Trophoblast cell (in vitro differentiated cells and primary cell): Measurements from ENCODE around the gene ZBTB7C.

Source experiments
- DNase-seq, 2 donors: peaks; one replicate each; pipeline ENCODE4 v3.0.0-alpha.2; 2016
- H2AFZ ChIP-seq: 2 replicates; pipeline ENCODE4 v1.6.1; 2013; ENCODE audit warnings: low read length, moderate library complexity, mild to moderate bottlenecking; ENCODE audit not compliant: insufficient read depth, poor library complexity
- H2AK5ac ChIP-seq: 2 replicates; pipeline ENCODE4 v1.6.1; 2013; ENCODE audit warnings: mild to moderate bottlenecking, low read length
- H2BK120ac ChIP-seq: 2 replicates; pipeline ENCODE4 v1.6.1; 2013; ENCODE audit warnings: low read length, mild to moderate bottlenecking, moderate library complexity; ENCODE audit not compliant: insufficient read depth, poor library complexity
- H2BK12ac ChIP-seq: 2 replicates; pipeline ENCODE4 v1.6.1; 2013; ENCODE audit warnings: mild to moderate bottlenecking, low read length, moderate library complexity
- H2BK5ac ChIP-seq: 2 replicates; pipeline ENCODE4 v1.6.1; 2013; ENCODE audit warnings: low read length, low read depth, moderate library complexity, mild to moderate bottlenecking; ENCODE audit not compliant: poor library complexity
- H3K14ac ChIP-seq: 2 replicates; pipeline ENCODE4 v1.6.1; 2013; ENCODE audit warnings: mild to moderate bottlenecking, low read length
- H3K18ac ChIP-seq: 2 replicates; pipeline ENCODE4 v1.6.1; 2013; ENCODE audit warnings: mild to moderate bottlenecking, low read length
- H3K23ac ChIP-seq: 2 replicates; pipeline ENCODE4 v1.6.1; 2013; ENCODE audit warnings: low read length
- H3K27ac ChIP-seq: 2 replicates; pipeline ENCODE4 v1.5.1; 2013; ENCODE audit warnings: low read depth, mild to moderate bottlenecking, inconsistent platforms, low read length, moderate library complexity
- H3K27me3 ChIP-seq: 2 replicates; pipeline ENCODE4 v1.6.1; 2013; ENCODE audit warnings: inconsistent platforms, mild to moderate bottlenecking, low read length, moderate library complexity; ENCODE audit not compliant: insufficient read depth
- H3K36me3 ChIP-seq, 2 experiments: 1 replicate in 1 of 2; 2 replicates in 1 of 2; pipeline ENCODE4 v1.6.1; 2013; ENCODE audit warnings: low read length in 2 of 2, mild to moderate bottlenecking in 2 of 2, moderate library complexity in 1 of 2; ENCODE audit not compliant: insufficient read depth in 2 of 2, control insufficient read depth in 1 of 2
- H3K4ac ChIP-seq: 2 replicates; pipeline ENCODE4 v1.6.1; 2013; ENCODE audit warnings: low read depth, mild to moderate bottlenecking, low read length, moderate library complexity
- H3K4me1 ChIP-seq, 2 experiments: 1 replicate in 1 of 2; 2 replicates in 1 of 2; pipeline ENCODE4 v1.6.1; 2013; ENCODE audit warnings: low read length in 2 of 2, mild to moderate bottlenecking in 2 of 2, moderate library complexity in 1 of 2; ENCODE audit not compliant: insufficient read depth in 2 of 2, control insufficient read depth in 1 of 2
- H3K4me2 ChIP-seq: 2 replicates; pipeline ENCODE4 v1.6.1; 2013; ENCODE audit warnings: inconsistent platforms, mild to moderate bottlenecking, low read length, moderate library complexity
- H3K4me3 ChIP-seq: 2 replicates; pipeline ENCODE4 v1.5.1; 2013; ENCODE audit warnings: mild to moderate bottlenecking, low read depth, low read length, inconsistent platforms
- H3K79me1 ChIP-seq: one replicate; pipeline ENCODE4 v1.6.1; 2013; ENCODE audit warnings: low read length
- H3K79me2 ChIP-seq: 2 replicates; pipeline ENCODE4 v1.6.1; 2013; ENCODE audit warnings: low read length, mild to moderate bottlenecking; ENCODE audit not compliant: control insufficient read depth, insufficient read depth, poor library complexity
- H3K9ac ChIP-seq: 2 replicates; pipeline ENCODE4 v1.6.1; 2013; ENCODE audit warnings: mild to moderate bottlenecking, low read length
- H3K9me3 ChIP-seq: 2 replicates; pipeline ENCODE4 v1.6.1; 2013; ENCODE audit warnings: low read depth, mild to moderate bottlenecking, control low read depth, inconsistent platforms, low read length; ENCODE audit not compliant: insufficient read depth
- H4K12ac ChIP-seq: 2 replicates; pipeline ENCODE4 v1.6.1; 2013; ENCODE audit warnings: low read depth, mild to moderate bottlenecking, low read length, moderate library complexity
- H4K8ac ChIP-seq: 2 replicates; pipeline ENCODE4 v1.6.1; 2013; ENCODE audit warnings: low read depth, mild to moderate bottlenecking, low read length, moderate library complexity
- H4K91ac ChIP-seq: one replicate; pipeline ENCODE4 v1.6.1; 2013; ENCODE audit warnings: low read depth, mild to moderate bottlenecking, low read length, moderate library complexity
- WGBS: extraction: QIAGEN DNeasy Blood & Tissue Kit; methylation state at CpG from one replicate; pipeline ENCODE4 v1.1.7; 2013; ENCODE audit warnings: missing lambda C conversion rate; ENCODE audit not compliant: insufficient read length, insufficient coverage; ENCODE audit errors: extremely low coverage; 5-methylcytosine and 5-hydroxymethylcytosine counted together

The ZBTB7C gene

DNA sequence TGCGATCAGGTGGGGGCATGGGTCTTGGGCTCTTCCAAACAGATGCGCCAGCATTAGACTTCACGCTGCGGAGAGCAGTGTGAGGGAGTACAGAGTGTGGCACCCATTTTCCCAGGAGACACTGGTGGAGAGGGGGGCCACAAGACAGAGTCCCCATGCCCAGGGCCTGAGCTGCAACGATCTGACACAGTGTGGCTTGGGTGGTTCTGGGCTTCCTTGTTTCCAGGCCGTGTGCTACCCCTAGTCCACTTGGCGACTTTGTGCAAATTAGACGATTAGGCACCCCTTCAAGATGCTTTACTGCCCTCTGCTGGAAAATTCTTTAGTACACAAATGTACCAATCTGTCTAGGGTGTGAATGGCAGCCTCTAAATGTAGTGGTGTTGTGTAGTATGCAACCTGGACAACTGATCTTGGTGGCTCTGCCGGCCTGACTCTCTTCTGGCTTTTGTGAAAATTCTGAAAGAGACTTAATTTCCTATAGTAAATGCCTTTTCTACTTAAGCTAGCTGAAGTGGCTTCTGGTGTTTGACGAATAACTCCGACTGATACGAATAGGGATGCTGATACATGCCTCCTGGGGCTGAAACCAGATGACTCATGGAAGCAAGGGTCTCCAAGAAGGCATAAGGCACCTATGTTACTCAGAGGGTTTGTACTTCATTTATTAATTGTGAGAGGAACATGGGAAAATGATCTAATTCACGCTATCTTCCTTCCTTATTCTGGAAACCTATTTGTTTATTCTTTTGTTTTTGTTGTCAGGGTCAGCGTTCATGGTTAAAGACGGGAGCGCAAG, 386.5 kb downstream of the ZBTB7C start:
- no peak overlapping the region for H3K23ac ChIP-seq
- no peak overlapping the region for H3K18ac ChIP-seq
- no peak overlapping the region for H2BK120ac ChIP-seq
- H3K9ac ChIP-seq, result no peak overlapping the region
- no peak overlapping the region for H4K8ac ChIP-seq
- H2AK5ac ChIP-seq, result no peak overlapping the region
- peak; percentile 18 to 90 for DNase-seq
- peak overlapping the region; percentile 51 for H2BK12ac ChIP-seq
- H3K4ac ChIP-seq, result no peak overlapping the region
- H3K4me2 ChIP-seq, result no peak overlapping the region
- H3K27ac ChIP-seq, result no peak overlapping the region
- H3K4me3 ChIP-seq, result no peak overlapping the region
- peaks cover 5 to 8% of the 10 kb centered on the region in 2 experiments for H3K4me1 ChIP-seq
- H3K14ac ChIP-seq, result no peak overlapping the region
- H3K79me1 ChIP-seq, result peaks cover 2% of the 10 kb centered on the region
- H3K9me3 ChIP-seq, result peaks cover 2% of the 10 kb centered on the region
- no peak overlapping the region for H2AFZ ChIP-seq
- H3K27me3 ChIP-seq, result no peaks in the 10 kb centered on the region
- no peak overlapping the region for H2BK5ac ChIP-seq
- no peak overlapping the region for H4K91ac ChIP-seq
- H4K12ac ChIP-seq, result no peak overlapping the region
- no peaks in the 10 kb centered on the region for H3K36me3 ChIP-seq
- no CpG with 5 or more reads among the region's 16 CpGs for WGBS
- H3K79me2 ChIP-seq, result no peaks in the 10 kb centered on the region

GRCh38 chr18:48022021-48022420, 387.2 kb downstream of the ZBTB7C start:
- Histone ChIP-seq H3K23ac (peak overlapping the region; percentile 19), H3K4me3 (no peak overlapping the region), H3K9me3 (peaks cover 2% of the 10 kb centered on the region), H2BK12ac (peak overlapping the region; percentile 10), H3K79me1 (peaks cover 2% of the 10 kb centered on the region), H4K12ac (no peak overlapping the region), H3K4me2 (no peak overlapping the region), H3K14ac (no peak overlapping the region), H4K8ac (no peak overlapping the region), H3K9ac (no peak overlapping the region), H3K4me1 (peaks cover 5 to 8% of the 10 kb centered on the region in 2 experiments), H4K91ac (no peak overlapping the region), H2AK5ac (no peak overlapping the region), H3K18ac (no peak overlapping the region), H3K36me3 (no peaks in the 10 kb centered on the region), H2BK120ac (no peak overlapping the region), H2AFZ (no peak overlapping the region), H3K79me2 (no peaks in the 10 kb centered on the region), H3K27ac (no peak overlapping the region), H2BK5ac (no peak overlapping the region), H3K4ac (no peak overlapping the region), H3K27me3 (no peaks in the 10 kb centered on the region)
- DNase-seq, result no peak
- no CpG with 5 or more reads among the region's 10 CpGs for WGBS

- Histone ChIP-seq H3K18ac (no peak overlapping the region), H4K91ac (no peak overlapping the region), H3K36me3 (no peaks in the 10 kb centered on the region), H3K27me3 (no peaks in the 10 kb centered on the region), H2AFZ (no peak overlapping the region), H2BK12ac (no peak overlapping the region), H2BK5ac (no peak overlapping the region), H4K8ac (no peak overlapping the region), H2AK5ac (no peak overlapping the region), H3K79me2 (no peaks in the 10 kb centered on the region), H3K9me3 (peaks cover 2% of the 10 kb centered on the region), H3K4me2 (no peak overlapping the region), H3K9ac (no peak overlapping the region), H2BK120ac (no peak overlapping the region), H3K79me1 (peaks cover 2% of the 10 kb centered on the region), H3K23ac (no peak overlapping the region), H3K4me3 (no peak overlapping the region), H3K14ac (no peak overlapping the region), H3K4ac (no peak overlapping the region), H3K4me1 (peaks cover 5 to 8% of the 10 kb centered on the region in 2 experiments), H3K27ac (no peak overlapping the region), H4K12ac (no peak overlapping the region)
- no CpG with 5 or more reads among the region's 5 CpGs for WGBS
- no peak for DNase-seq
These were observed 387.8 kb downstream of the ZBTB7C start for GRCh38 chr18:48021273-48021914.

DNA sequence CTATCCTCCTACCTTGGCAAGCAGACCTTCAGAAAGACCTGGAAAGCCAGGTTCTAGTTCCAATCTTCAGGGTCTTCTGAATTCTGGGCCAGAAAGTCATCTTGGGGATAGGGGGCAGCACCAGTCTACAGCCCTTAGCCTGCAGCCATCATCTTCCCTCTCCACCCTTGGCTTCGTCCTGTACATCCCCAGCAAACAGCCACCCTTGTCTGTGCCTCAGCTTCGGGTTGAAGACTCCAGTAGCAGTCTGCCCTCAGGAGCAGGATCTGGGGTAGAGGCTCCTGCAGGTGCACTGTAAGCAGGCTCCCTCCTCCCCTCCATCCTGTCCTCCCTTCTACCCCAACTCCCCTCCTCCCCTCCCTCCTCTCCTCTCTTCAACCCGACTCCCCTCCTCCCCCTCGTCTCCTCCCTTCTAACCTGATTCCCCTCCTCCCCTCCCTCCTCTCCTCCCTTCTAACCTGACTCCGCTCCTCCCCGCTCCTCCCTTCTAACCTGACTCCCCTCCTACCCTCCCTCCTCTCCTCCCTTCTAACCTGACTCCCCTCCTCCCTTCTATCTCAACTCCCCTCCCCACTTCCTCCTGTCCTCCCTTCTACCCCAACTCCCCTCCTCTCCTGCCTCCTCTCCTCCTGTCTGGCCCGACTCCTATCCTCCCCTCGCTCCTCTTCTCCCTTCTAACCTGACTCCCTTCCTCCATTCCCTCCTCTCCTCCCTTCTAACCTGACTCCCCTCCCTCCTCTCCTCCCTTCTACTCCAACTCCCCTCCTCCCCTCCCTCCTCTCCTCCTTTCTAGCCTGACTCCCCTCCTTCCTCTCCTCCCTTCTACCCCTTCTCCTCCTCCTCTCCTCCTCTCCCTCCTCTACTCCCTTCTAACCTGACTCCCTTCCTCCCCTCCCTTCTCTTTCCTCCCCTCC, 388.6 kb downstream of the ZBTB7C start:
- Histone ChIP-seq H3K14ac (no peak overlapping the region), H3K4me1 (peaks cover 5 to 8% of the 10 kb centered on the region in 2 experiments), H3K27ac (no peak overlapping the region), H2BK12ac (no peak overlapping the region), H3K79me2 (no peaks in the 10 kb centered on the region), H2AFZ (no peak overlapping the region), H2BK120ac (no peak overlapping the region), H3K36me3 (no peaks in the 10 kb centered on the region), H3K4ac (no peak overlapping the region), H2BK5ac (no peak overlapping the region), H4K8ac (no peak overlapping the region), H4K12ac (no peak overlapping the region), H3K9ac (no peak overlapping the region), H3K27me3 (no peaks in the 10 kb centered on the region), H4K91ac (no peak overlapping the region), H3K4me2 (no peak overlapping the region), H3K18ac (no peak overlapping the region), H3K9me3 (peaks cover 2% of the 10 kb centered on the region), H2AK5ac (no peak overlapping the region), H3K4me3 (no peak overlapping the region), H3K79me1 (peaks cover 2% of the 10 kb centered on the region), H3K23ac (no peak overlapping the region)
- DNase-seq, result no peak
- 100% methylated on average over 2 of the region's 8 CpGs for WGBS
